ENCODE data around the gene PLCL1. TPM values are rescaled to one million over a fixed set of nuclear protein-coding genes. Genes with fewer than 3 reads are reported as not detected.

The PLCL1 gene
- total RNA-seq, 1 experiment from 2014 or later, result 0.07 TPM

GRCh38 chr2:197838036-197838435 is 33.6 kb downstream of the PLCL1 start:
- no peak for DNase-seq (ENCODE audit: low read depth, low spot score)
- H2AFZ ChIP-seq (ENCODE audit: low read depth, low read length, poor library complexity, severe bottlenecking), result no peak overlapping the region
- no peak overlapping the region for H3K4me3 ChIP-seq (replicated peaks in 1 of 2; ENCODE audit: low read depth in 1 of 2, low read length in 2 of 2)
- no peaks in the 10 kb centered on the region for H3K36me3 ChIP-seq (ENCODE audit: control insufficient read depth in 1 of 2, insufficient read depth in 2 of 2, low read length in 2 of 2)
- H3K9me2 ChIP-seq (ENCODE audit: insufficient read depth), result no peaks in the 10 kb centered on the region
- no peaks in the 10 kb centered on the region for H3K79me2 ChIP-seq (ENCODE audit: insufficient read depth, low read length)
- H3K4me1 ChIP-seq (ENCODE audit: control insufficient read depth in 1 of 2, insufficient read depth in 2 of 2, low read length in 2 of 2), result no peaks in the 10 kb centered on the region
- ChIA-PET POLR2A (interaction anchor here (1.0 kb wide), 1 partner anchor 9 kb away, joined by 3 read pairs; no protein-coding TSS in a partner anchor), CTCF (no interaction called here), RAD21 (ENCODE audit: low non-redundant PET in 1 of 2, low total read pairs in 2 of 2, uncharacterized antibody in 2 of 2, unreplicated experiment in 2 of 2) (no interaction called here)
- H3K4me2 ChIP-seq (ENCODE audit: low read length), result no peak overlapping the region
- no TSS peak for BruUV-seq (replicated peaks)
- H3K27ac ChIP-seq (ENCODE audit: low read depth, low read length), result no peak overlapping the region
- H3K27me3 ChIP-seq (ENCODE audit: insufficient read depth, low read length), result peaks cover 42% of the 10 kb centered on the region
- no peak for ATAC-seq
- H4K20me1 ChIP-seq (ENCODE audit: insufficient read depth), result no peaks in the 10 kb centered on the region; the same call in 1 of the 2 replicates
- H3K9ac ChIP-seq (ENCODE audit: low read length), result no peak overlapping the region
- intact Hi-C loops (cut with micrococcal nuclease), result no loop called here
- no peak for TF ChIP-seq EZH2 (IDR thresholded peaks at IDR 0.05)
- TF ChIP-seq, protein P1, sequence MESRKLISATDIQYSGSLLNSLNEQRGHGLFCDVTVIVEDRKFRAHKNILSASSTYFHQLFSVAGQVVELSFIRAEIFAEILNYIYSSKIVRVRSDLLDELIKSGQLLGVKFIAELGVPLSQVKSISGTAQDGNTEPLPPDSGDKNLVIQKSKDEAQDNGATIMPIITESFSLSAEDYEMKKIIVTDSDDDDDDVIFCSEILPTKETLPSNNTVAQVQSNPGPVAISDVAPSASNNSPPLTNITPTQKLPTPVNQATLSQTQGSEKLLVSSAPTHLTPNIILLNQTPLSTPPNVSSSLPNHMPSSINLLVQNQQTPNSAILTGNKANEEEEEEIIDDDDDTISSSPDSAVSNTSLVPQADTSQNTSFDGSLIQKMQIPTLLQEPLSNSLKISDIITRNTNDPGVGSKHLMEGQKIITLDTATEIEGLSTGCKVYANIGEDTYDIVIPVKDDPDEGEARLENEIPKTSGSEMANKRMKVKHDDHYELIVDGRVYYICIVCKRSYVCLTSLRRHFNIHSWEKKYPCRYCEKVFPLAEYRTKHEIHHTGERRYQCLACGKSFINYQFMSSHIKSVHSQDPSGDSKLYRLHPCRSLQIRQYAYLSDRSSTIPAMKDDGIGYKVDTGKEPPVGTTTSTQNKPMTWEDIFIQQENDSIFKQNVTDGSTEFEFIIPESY (IDR thresholded peaks at IDR 0.05; ENCODE audit: extremely low read depth, insufficient replicate concordance, low read length), result no peak
- TF ChIP-seq POLR2A (IDR thresholded peaks at IDR 0.05; ENCODE audit: borderline replicate concordance, extremely low read depth, insufficient read depth, insufficient read length), result no peak
- no peak for TF ChIP-seq EGR1 (IDR thresholded peaks at IDR 0.05; ENCODE audit: low read depth)
- no peak for TF ChIP-seq ZFX (IDR thresholded peaks at IDR 0.05)
- TF ChIP-seq EZH2phosphoT487 (IDR thresholded peaks at IDR 0.05; ENCODE audit: borderline replicate concordance), result no peak
- no peak for TF ChIP-seq TCF7L2 (IDR thresholded peaks at IDR 0.05; ENCODE audit: borderline replicate concordance, extremely low read depth, insufficient read depth, insufficient read length)
- no peak for TF ChIP-seq JUND (IDR thresholded peaks at IDR 0.05)
- TF ChIP-seq CBX3 (IDR thresholded peaks at IDR 0.05; ENCODE audit: low read depth), result no peak
- no peaks in the 10 kb centered on the region for H3K9me3 ChIP-seq (ENCODE audit: control insufficient read depth in 1 of 2, insufficient read depth in 1 of 2, low read depth in 1 of 2, low read length in 2 of 2)

DNA sequence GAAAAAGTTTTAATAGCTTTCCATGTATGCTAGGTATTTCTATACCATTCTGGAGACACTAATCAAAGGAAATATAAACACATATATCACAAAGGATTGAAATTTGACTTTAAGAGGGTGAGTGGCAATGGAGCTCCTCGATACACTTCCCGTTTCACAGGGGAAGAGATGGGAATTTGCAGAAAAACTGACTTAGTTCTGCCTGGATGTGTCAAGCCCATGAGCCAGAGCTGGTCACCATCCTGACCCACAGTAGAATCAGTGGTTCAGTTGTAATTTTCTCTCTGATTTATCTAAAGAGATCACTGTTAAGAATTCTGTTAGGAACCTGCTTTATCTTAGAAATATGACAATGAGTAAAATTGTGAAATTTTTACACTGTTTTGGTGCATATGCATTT is 34.2 kb downstream of the PLCL1 start:
- no TSS peak for BruUV-seq (replicated peaks)
- Histone ChIP-seq H3K4me2 (ENCODE audit: low read length) (no peak overlapping the region), H3K9me2 (ENCODE audit: insufficient read depth) (no peaks in the 10 kb centered on the region), H3K4me1 (ENCODE audit: control insufficient read depth in 1 of 2, insufficient read depth in 2 of 2, low read length in 2 of 2) (no peaks in the 10 kb centered on the region), H2AFZ (ENCODE audit: low read depth, low read length, poor library complexity, severe bottlenecking) (no peak overlapping the region), H3K27ac (ENCODE audit: low read depth, low read length) (no peak overlapping the region), H3K9ac (ENCODE audit: low read length) (no peak overlapping the region), H3K4me3 (replicated peaks in 1 of 2; ENCODE audit: low read depth in 1 of 2, low read length in 2 of 2) (no peak overlapping the region), H3K27me3 (ENCODE audit: insufficient read depth, low read length) (peaks cover 45% of the 10 kb centered on the region), H4K20me1 (ENCODE audit: insufficient read depth) (no peaks in the 10 kb centered on the region; the same call in 1 of the 2 replicates), H3K36me3 (ENCODE audit: control insufficient read depth in 1 of 2, insufficient read depth in 2 of 2, low read length in 2 of 2) (no peaks in the 10 kb centered on the region), H3K9me3 (ENCODE audit: control insufficient read depth in 1 of 2, insufficient read depth in 1 of 2, low read depth in 1 of 2, low read length in 2 of 2) (no peaks in the 10 kb centered on the region), H3K79me2 (ENCODE audit: insufficient read depth, low read length) (no peaks in the 10 kb centered on the region)
- DNase-seq (ENCODE audit: low read depth, low spot score), result no peak
- CTCF ChIA-PET, result no interaction called here
- TF ChIP-seq RAD21 (IDR thresholded peaks at IDR 0.05; ENCODE audit: low read depth) (no peak), EZH2 (IDR thresholded peaks at IDR 0.05) (no peak), CEBPB (IDR thresholded peaks at IDR 0.05; ENCODE audit: low read depth) (no peak), ZNF274 (IDR thresholded peaks at IDR 0.05; ENCODE audit: low read depth, low read length) (no peak), CTCF (IDR thresholded peaks at IDR 0.05 in 2 of 3, conservative IDR thresholded peaks at IDR 0.05 in 1 of 3; ENCODE audit: borderline replicate concordance in 1 of 3, insufficient read depth in 1 of 3, low read depth in 2 of 3, low read length in 2 of 3) (no peak), TCF7L2 (IDR thresholded peaks at IDR 0.05; ENCODE audit: borderline replicate concordance, extremely low read depth, insufficient read depth, insufficient read length) (no peak), SRF (IDR thresholded peaks at IDR 0.05; ENCODE audit: low read depth) (no peak), SP1 (IDR thresholded peaks at IDR 0.05; ENCODE audit: low read depth) (no peak), CBX3 (IDR thresholded peaks at IDR 0.05; ENCODE audit: low read depth) (no peak)
- intact Hi-C loops (cut with micrococcal nuclease), result no loop called here
- RAD21 ChIA-PET (ENCODE audit: low non-redundant PET in 1 of 2, low total read pairs in 2 of 2, uncharacterized antibody in 2 of 2, unreplicated experiment in 2 of 2), result no interaction called here
- ATAC-seq, result no peak
- POLR2A ChIA-PET, result no interaction called here

All from HCT116 (cell line).